H1 (cell line): ENCODE results near the gene SLC48A1. TPM values are rescaled to one million over a fixed set of nuclear protein-coding genes. Genes with fewer than 3 reads are reported as not detected.

Experiments
- CTCF ChIA-PET: fragments of 300-600 bp; sonication (Branson Sonifier 250); formaldehyde crosslinking; loops from one replicate; lab custom pipeline; 2021; ENCODE audit not compliant: partially characterized antibody; lab: Charles Lee
- POLR2A ChIA-PET: fragments of 300-600 bp; sonication (Branson Sonifier 250); formaldehyde crosslinking; loops from one replicate; lab custom pipeline; 2021; ENCODE audit warnings: inconsistent platforms; ENCODE audit not compliant: partially characterized antibody; lab: Charles Lee
- DNase-seq, 2 experiments: peaks; one replicate each; pipeline versions ENCODE4 v3.0.0 to v3.0.0-alpha.2; 2010 to 2022; ENCODE audit warnings: low spot score in 2 of 2, low read depth in 1 of 2, mixed read lengths in 1 of 2
- FAIRE-seq: peaks from 2 replicates; lab custom pipeline; 2011; peaks lifted over from hg19 to GRCh38; lab: Jason Lieb, UNC
- H2AFZ ChIP-seq: 2 replicates; pipeline ENCODE4 v1.8.1; 2012; ENCODE audit warnings: low read length, inconsistent platforms
- H2AK5ac ChIP-seq: 2 replicates; pipeline ENCODE4 v1.6.1; 2013; ENCODE audit warnings: low read depth, low read length
- H2BK120ac ChIP-seq: replicated peaks from 2 replicates; pipeline ENCODE3; 2013; ENCODE audit warnings: low read depth, low read length, inconsistent platforms
- H2BK12ac ChIP-seq: 2 replicates; pipeline ENCODE4 v1.6.1; 2013; ENCODE audit warnings: low read depth, low read length
- H2BK15ac ChIP-seq: 2 replicates; pipeline ENCODE4 v1.6.1; 2013; ENCODE audit warnings: low read length
- H2BK20ac ChIP-seq: 2 replicates; pipeline ENCODE4 v1.6.1; 2013; ENCODE audit warnings: low read length
- H2BK5ac ChIP-seq: 2 replicates; pipeline ENCODE4 v1.6.1; 2013; ENCODE audit warnings: low read depth, low read length
- H3K14ac ChIP-seq: 2 replicates; pipeline ENCODE4 v1.6.1; 2013; ENCODE audit warnings: inconsistent platforms; ENCODE audit not compliant: insufficient read length
- H3K18ac ChIP-seq: 2 replicates; pipeline ENCODE4 v1.6.1; 2013; ENCODE audit warnings: low read length; ENCODE audit errors: extremely low read depth
- H3K23ac ChIP-seq: 2 replicates; pipeline ENCODE4 v1.6.1; 2013; ENCODE audit warnings: inconsistent platforms; ENCODE audit not compliant: insufficient read length
- H3K23me2 ChIP-seq: 2 replicates; pipeline ENCODE4 v1.6.1; 2013; ENCODE audit warnings: low read depth, low read length
- H3K27ac ChIP-seq: 2 replicates; pipeline ENCODE4 v1.6.1; 2011; ENCODE audit warnings: low read depth, low read length, inconsistent platforms
- H3K27me3 ChIP-seq, 4 experiments: replicated peaks in 1 of 4; 1 replicate in 1 of 4; 2 replicates in 3 of 4; pipeline versions ENCODE4 v1.6.1 to v1.8.1; 2011 to 2013; ENCODE audit warnings: low read length in 3 of 4, mild to moderate bottlenecking in 3 of 4, inconsistent platforms in 2 of 4, mixed read lengths in 2 of 4, moderate library complexity in 1 of 4; ENCODE audit not compliant: control insufficient read depth in 3 of 4, insufficient read depth in 3 of 4; ENCODE audit errors: extremely low read depth in 1 of 4
- H3K36me3 ChIP-seq, 4 experiments: 2 replicates each; pipeline versions ENCODE4 v1.6.1 to v1.8.1; 2011 to 2013; ENCODE audit warnings: mild to moderate bottlenecking in 4 of 4, low read length in 3 of 4, moderate library complexity in 2 of 4, control low read depth in 1 of 4, inconsistent platforms in 1 of 4; ENCODE audit not compliant: insufficient read depth in 4 of 4, control insufficient read depth in 2 of 4
- H3K4ac ChIP-seq: replicated peaks from 2 replicates; pipeline ENCODE3; 2013; ENCODE audit warnings: low read length, low read depth, mixed read lengths, inconsistent platforms; ENCODE audit not compliant: insufficient read length
- H3K4me1 ChIP-seq, 4 experiments: replicated peaks in 1 of 4; 1 replicate in 1 of 4; 2 replicates in 3 of 4; pipeline versions ENCODE4 v1.6.1 to v1.8.1; 2011 to 2013; ENCODE audit warnings: low read length in 3 of 4, inconsistent platforms in 2 of 4, mixed read lengths in 1 of 4; ENCODE audit not compliant: insufficient read depth in 4 of 4, control insufficient read depth in 3 of 4
- H3K4me2 ChIP-seq, 2 experiments: 2 replicates each; pipeline versions ENCODE4 v1.6.1 to v1.8.1; 2011 to 2013; ENCODE audit warnings: low read depth in 2 of 2, low read length in 2 of 2, control low read depth in 1 of 2, inconsistent platforms in 1 of 2, mild to moderate bottlenecking in 1 of 2; ENCODE audit not compliant: insufficient read depth in 1 of 2
- H3K4me3 ChIP-seq, 4 experiments: fragments of 200-600, 300-600 bp in 1 of 4; sonication (generic), shearing (Covaris generic), sonication (Bioruptor Twin) in 1 of 4; 2 replicates each; pipeline versions ENCODE4 v1.5.1 to v1.8.1; 2011 to 2016; ENCODE audit warnings: low read length in 4 of 4, low read depth in 3 of 4, control low read depth in 2 of 4, inconsistent platforms in 2 of 4, mild to moderate bottlenecking in 2 of 4, mixed read lengths in 1 of 4, moderate library complexity in 1 of 4; ENCODE audit not compliant: insufficient read depth in 2 of 4; ENCODE audit errors: extremely low read depth in 1 of 4
- H3K56ac ChIP-seq: replicated peaks from 2 replicates; pipeline ENCODE3; 2013; ENCODE audit warnings: low read depth, mild to moderate bottlenecking, mixed read lengths, low read length, inconsistent platforms; ENCODE audit not compliant: insufficient read length
- H3K79me1 ChIP-seq: 2 replicates; pipeline ENCODE4 v1.6.1; 2013; ENCODE audit warnings: low read depth, low read length, control low read depth
- H3K79me2 ChIP-seq, 2 experiments: 2 replicates each; pipeline versions ENCODE4 v1.6.1 to v1.8.1; 2012 to 2013; ENCODE audit warnings: low read length in 2 of 2, mild to moderate bottlenecking in 2 of 2, inconsistent platforms in 1 of 2; ENCODE audit not compliant: insufficient read depth in 2 of 2, control insufficient read depth in 1 of 2
- H3K9ac ChIP-seq, 4 experiments: replicated peaks in 1 of 4; 1 replicate in 1 of 4; 2 replicates in 3 of 4; pipeline versions ENCODE4 v1.6.1 to v1.8.1; 2011 to 2013; ENCODE audit warnings: low read depth in 3 of 4, low read length in 3 of 4, control low read depth in 2 of 4, mild to moderate bottlenecking in 2 of 4, moderate library complexity in 2 of 4, inconsistent platforms in 1 of 4; ENCODE audit errors: extremely low read depth in 1 of 4
- H3K9me3 ChIP-seq, 2 experiments: 2 replicates each; pipeline versions ENCODE4 v1.6.1 to v1.8.1; 2012 to 2013; ENCODE audit warnings: mild to moderate bottlenecking in 2 of 2, moderate library complexity in 2 of 2, control low read depth in 1 of 2, inconsistent platforms in 1 of 2, low read depth in 1 of 2, low read length in 1 of 2, mixed read lengths in 1 of 2; ENCODE audit not compliant: insufficient read depth in 2 of 2
- H4K20me1 ChIP-seq, 2 experiments: replicated peaks in 1 of 2; 2 replicates each; pipeline versions ENCODE3 to v1.8.1; 2011 to 2013; ENCODE audit warnings: inconsistent platforms in 2 of 2, low read length in 2 of 2, mild to moderate bottlenecking in 1 of 2; ENCODE audit not compliant: insufficient read depth in 2 of 2, control insufficient read depth in 1 of 2
- H4K5ac ChIP-seq: 2 replicates; pipeline ENCODE4 v1.6.1; 2013; ENCODE audit warnings: low read length, low read depth, mixed read lengths, inconsistent platforms; ENCODE audit not compliant: insufficient read length
- H4K8ac ChIP-seq: 2 replicates; pipeline ENCODE4 v1.8.0; 2013; ENCODE audit warnings: mild to moderate bottlenecking, moderate library complexity, low read length, inconsistent platforms; ENCODE audit not compliant: insufficient read depth; ENCODE audit errors: extremely low read depth
- H4K91ac ChIP-seq: replicated peaks from 2 replicates; pipeline ENCODE3; 2013; ENCODE audit warnings: low read length, mixed read lengths, inconsistent platforms; ENCODE audit not compliant: insufficient read length
- BCL11A ChIP-seq, 2 experiments: IDR thresholded peaks; one replicate each; pipeline ENCODE4 v1.6.1; 2011; ENCODE audit warnings: low read depth in 2 of 2, low read length in 2 of 2, mild to moderate bottlenecking in 2 of 2
- CREB1 ChIP-seq: IDR thresholded peaks from 2 replicates; pipeline ENCODE4 v1.6.1; 2012; ENCODE audit warnings: inconsistent platforms
- EP300 ChIP-seq, 2 experiments: IDR thresholded peaks; 1 replicate in 1 of 2; 2 replicates in 1 of 2; pipeline ENCODE4 v1.6.1; 2011 to 2012; ENCODE audit warnings: low read depth in 2 of 2, low read length in 2 of 2, mild to moderate bottlenecking in 2 of 2, borderline replicate concordance in 1 of 2, inconsistent platforms in 1 of 2, moderate library complexity in 1 of 2
- GTF2F1 ChIP-seq: IDR thresholded peaks from 2 replicates; pipeline ENCODE4 v1.6.1; 2012; ENCODE audit warnings: low read depth, low read length, improper control_type of control experiment, borderline replicate concordance
- JUN ChIP-seq: IDR thresholded peaks from 2 replicates; pipeline ENCODE4 v1.6.1; 2011; ENCODE audit warnings: low read depth, mild to moderate bottlenecking, improper control_type of control experiment, low read length
- KDM1A ChIP-seq: fragments of 200-600, 300-600 bp; sonication (generic); IDR thresholded peaks from 2 replicates; pipeline ENCODE4 v1.7.1; 2016; ENCODE audit warnings: mild to moderate bottlenecking, low read length, borderline replicate concordance
- KDM4A ChIP-seq: IDR thresholded peaks from one replicate; pipeline ENCODE4 v1.7.1; 2012; ENCODE audit warnings: low read depth, mild to moderate bottlenecking, moderate library complexity, low read length, inconsistent platforms; ENCODE audit not compliant: severe bottlenecking
- MAFK ChIP-seq: IDR thresholded peaks from 2 replicates; pipeline ENCODE4 v1.6.1; 2012; ENCODE audit warnings: low read depth, mild to moderate bottlenecking, improper control_type of control experiment, low read length
- RFX5 ChIP-seq: IDR thresholded peaks from 2 replicates; pipeline ENCODE4 v1.6.1; 2011; ENCODE audit warnings: low read depth, low read length, improper control_type of control experiment, borderline replicate concordance
- SIX5 ChIP-seq: IDR thresholded peaks from 2 replicates; pipeline ENCODE4 v1.6.1; 2011; ENCODE audit warnings: mild to moderate bottlenecking, low read depth, low read length
- SP4 ChIP-seq: IDR thresholded peaks from 2 replicates; pipeline ENCODE4 v1.6.1; 2012; ENCODE audit warnings: low read length, inconsistent platforms
- TBP ChIP-seq: IDR thresholded peaks from 2 replicates; pipeline ENCODE4 v1.6.1; 2011; ENCODE audit warnings: low read depth, low read length, improper control_type of control experiment
- TCF12 ChIP-seq: IDR thresholded peaks from 2 replicates; pipeline ENCODE4 v1.6.1; 2011; ENCODE audit warnings: low read depth, mild to moderate bottlenecking, low read length
- WGBS, 2 experiments: shearing (Covaris generic) in 1 of 2; methylation state at CpG; one replicate each; pipeline versions ENCODE4 v1.1.6 to v1.1.7; 2013 to 2015; ENCODE audit warnings: low lambda C conversion rate in 2 of 2, mixed read lengths in 2 of 2, inconsistent platforms in 1 of 2, low coverage in 1 of 2, missing lambda C conversion rate in 1 of 2; ENCODE audit not compliant: insufficient replicate concordance in 2 of 2, insufficient coverage in 1 of 2, insufficient read length in 1 of 2; ENCODE audit errors: extremely low coverage in 1 of 2, missing lambda C conversion rate in 1 of 2; 5-methylcytosine and 5-hydroxymethylcytosine counted together
- polyA plus RNA-seq, 7 experiments: library from polyadenylated mRNA; depleted of rRNA in 3 of 7; stranded (reverse) in 5 of 7; unstranded in 2 of 7; fragments of >200 nt in 5 of 7; fragments of 200-250 nt in 2 of 7; gene quantifications; 1 replicate in 5 of 7; 2 replicates in 1 of 7; 4 replicates in 1 of 7; pipeline versions ENCODE4 v1.2.1 to v1.2.3, GENCODE V29; 2011 to 2013; ENCODE audit warnings: missing spikeins in 2 of 7, mixed read lengths in 2 of 7
- total RNA-seq: library from RNA; stranded (reverse); fragmentation: NEBNext Ultra II Directional; extraction: Animal tissue kit (Norgen Biotek cat#: 25700); gene quantifications from 2 replicates; pipeline ENCODE4 v1.2.1, GENCODE V29; 2021

The SLC48A1 gene
- total and polyA plus RNA-seq, 2 of the 8 experiments (the other 6 are each of a cell fraction or from before 2014, with no cell fraction given), result 9.5 to 14.1 TPM

GRCh38 chr12:47739979-47740378 lies 33.1 kb upstream of the SLC48A1 start:
- H4K8ac ChIP-seq, result no peak overlapping the region
- no peak overlapping the region for H4K5ac ChIP-seq
- no peaks in the 10 kb centered on the region; a peak in 1 of 7 replicates for H3K27me3 ChIP-seq
- no peak overlapping the region for H3K9ac ChIP-seq
- no peak overlapping the region for H3K4me3 ChIP-seq
- no peaks in the 10 kb centered on the region for H3K79me1 ChIP-seq
- H3K23me2 ChIP-seq, result no peaks in the 10 kb centered on the region
- H3K18ac ChIP-seq, result no peak overlapping the region
- H2BK120ac ChIP-seq, result no peak overlapping the region
- peak overlapping the region; percentile 61 for H2BK15ac ChIP-seq
- no peak overlapping the region for H3K4ac ChIP-seq
- H3K36me3 ChIP-seq, result no peaks in the 10 kb centered on the region
- H3K56ac ChIP-seq, result no peak overlapping the region
- H2BK5ac ChIP-seq, result no peak overlapping the region
- WGBS, 2 experiments, result 78% methylated on average over 12 of the region's 12 CpGs; no CpG with 5 or more reads in 1 of the 2 experiments
- DNase-seq (no peak), FAIRE-seq (no peak)
- H2BK20ac ChIP-seq, result no peak overlapping the region
- H4K20me1 ChIP-seq, result no peaks in the 10 kb centered on the region
- no peak overlapping the region for H2AK5ac ChIP-seq
- no peak overlapping the region for H3K27ac ChIP-seq
- H3K4me1 ChIP-seq, result peaks cover 2 to 16% (median 12%) of the 10 kb centered on the region in 4 experiments
- TF ChIP-seq TCF12, result no peak
- TF ChIP-seq TBP, result no peak
- no peak for TF ChIP-seq CREB1
- TF ChIP-seq BCL11A (IDR thresholded peaks at IDR 0.05; ENCODE audit: low read depth in 2 of 2, low read length in 2 of 2), result no peak
- no peak for TF ChIP-seq JUN
- TF ChIP-seq KDM1A, result no peak
- TF ChIP-seq MAFK, result no peak
- no peak for TF ChIP-seq EP300 (IDR thresholded peaks at IDR 0.05; ENCODE audit: borderline replicate concordance in 1 of 2, low read depth in 2 of 2, low read length in 2 of 2)
- TF ChIP-seq SP4, result no peak
- TF ChIP-seq SIX5, result no peak
- TF ChIP-seq KDM4A, result no peak
- no peak for TF ChIP-seq RFX5
- TF ChIP-seq GTF2F1, result no peak
- CTCF ChIA-PET, result interaction anchor here (1.0 to 64.6 kb wide), 9 partner anchors 4 to 100 kb away, joined by 4 to 2442 read pairs (median 296); partner anchors contain the start of genes ENDOU, HDAC7, RAPGEF3 and SLC48A1
- POLR2A ChIA-PET, result interaction anchor here (0.6 to 7.4 kb wide), 9 partner anchors 10 to 41 kb away, joined by 3 to 79 read pairs (median 3); partner anchors contain the start of gene SLC48A1
- no peak overlapping the region for H2BK12ac ChIP-seq
- H4K91ac ChIP-seq, result no peak overlapping the region
- no peaks in the 10 kb centered on the region for H3K79me2 ChIP-seq
- no peaks in the 10 kb centered on the region for H3K9me3 ChIP-seq
- H3K23ac ChIP-seq, result no peak overlapping the region
- H3K4me2 ChIP-seq, result no peak overlapping the region
- H3K14ac ChIP-seq, result no peak overlapping the region
- H2AFZ ChIP-seq, result no peak overlapping the region
